ENCODE measurements around the gene PFKL.
"Not testable (repeated sequence)": the region's sequence is repeated elsewhere in the genome, so short reads cannot be mapped to it uniquely, and the experiment has no call there.

PFKL gene

DNA sequence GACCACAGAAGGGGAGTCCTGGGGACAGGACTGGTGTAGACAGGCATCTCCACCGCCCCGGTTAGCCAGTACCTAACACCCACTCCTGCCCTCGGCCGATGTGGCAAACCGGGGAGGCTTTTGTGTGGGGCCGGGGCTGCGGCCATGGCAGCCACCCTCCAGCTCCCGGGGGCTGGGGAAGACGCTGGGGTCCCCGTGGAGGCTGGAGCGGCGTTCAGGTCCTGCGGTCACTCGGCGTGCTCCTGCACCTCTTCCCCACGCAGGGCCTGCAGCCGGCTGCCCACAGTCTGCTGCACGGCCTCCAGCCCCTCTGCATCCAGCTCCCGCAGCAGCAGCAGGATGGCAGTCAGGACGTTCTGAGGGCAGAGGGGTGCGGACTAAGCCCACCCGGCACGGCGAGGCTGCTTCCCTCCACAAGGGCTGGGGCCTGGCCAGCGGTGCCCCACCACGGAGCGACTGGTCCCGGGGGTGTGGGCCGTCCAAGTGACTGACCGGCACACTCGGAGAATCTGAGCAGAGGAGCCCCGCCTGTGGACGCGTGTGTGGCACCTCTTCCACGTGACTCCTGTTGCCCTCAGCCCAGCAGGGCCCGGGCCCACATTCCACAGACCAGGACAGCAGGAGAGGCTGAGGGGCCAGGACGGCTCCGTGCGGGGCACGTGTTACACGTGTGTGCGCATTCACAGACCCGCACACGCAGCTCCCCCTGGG, 30.3 kb downstream of the PFKL start:
- DNase-seq: no peak

DNA sequence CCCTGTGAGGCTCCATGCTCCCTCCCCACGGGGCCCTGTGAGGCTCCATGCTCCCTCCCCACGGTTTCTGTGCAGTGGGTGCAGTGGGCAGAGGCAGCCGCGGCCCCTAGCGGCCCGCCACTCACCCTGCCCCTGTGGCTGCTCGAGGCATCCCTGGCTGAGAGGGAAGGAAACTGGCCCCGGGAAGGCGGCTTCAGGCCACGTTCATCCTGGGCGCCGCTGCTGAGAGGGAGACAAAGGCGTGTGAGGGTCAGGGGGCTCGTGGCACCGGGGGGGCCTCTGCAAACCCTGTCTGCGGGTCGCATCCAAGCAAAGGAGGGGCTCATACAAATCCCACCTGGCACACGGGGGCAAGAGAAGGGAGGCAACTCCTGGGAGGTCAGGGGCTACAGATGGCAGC, 30.8 kb downstream of the PFKL start:
- DNase-seq: no peak

DNA sequence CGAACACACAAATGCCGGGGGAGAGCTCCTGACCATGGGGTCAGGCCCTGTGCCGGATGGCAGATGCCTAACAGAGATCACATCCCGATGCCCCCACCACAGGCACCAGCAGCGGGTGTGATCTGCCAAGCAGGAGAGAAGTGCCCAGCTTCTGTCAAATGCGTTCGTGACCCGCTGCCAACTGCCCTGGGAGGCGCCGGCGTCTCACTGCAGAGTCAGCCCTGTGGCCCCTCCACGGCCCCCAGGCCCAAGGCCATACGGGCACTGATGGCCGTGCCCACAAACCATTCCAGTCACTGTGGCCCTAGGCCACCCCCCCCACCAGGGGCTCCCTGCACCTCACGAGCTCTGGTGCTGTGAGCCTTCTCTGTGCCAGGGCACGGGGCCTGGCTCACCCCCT, 31.4 kb downstream of the PFKL start:
- no peak for DNase-seq

GRCh38 chr21:44331650-44332307, 31.9 kb downstream of the PFKL start:
- DNase-seq: no peak

GRCh38 chr21:44332383-44332782, 32.5 kb downstream of the PFKL start:
- DNase-seq: no peak

GRCh38 chr21:44332965-44333364, 33.1 kb downstream of the PFKL start:
- no peak for DNase-seq

DNA sequence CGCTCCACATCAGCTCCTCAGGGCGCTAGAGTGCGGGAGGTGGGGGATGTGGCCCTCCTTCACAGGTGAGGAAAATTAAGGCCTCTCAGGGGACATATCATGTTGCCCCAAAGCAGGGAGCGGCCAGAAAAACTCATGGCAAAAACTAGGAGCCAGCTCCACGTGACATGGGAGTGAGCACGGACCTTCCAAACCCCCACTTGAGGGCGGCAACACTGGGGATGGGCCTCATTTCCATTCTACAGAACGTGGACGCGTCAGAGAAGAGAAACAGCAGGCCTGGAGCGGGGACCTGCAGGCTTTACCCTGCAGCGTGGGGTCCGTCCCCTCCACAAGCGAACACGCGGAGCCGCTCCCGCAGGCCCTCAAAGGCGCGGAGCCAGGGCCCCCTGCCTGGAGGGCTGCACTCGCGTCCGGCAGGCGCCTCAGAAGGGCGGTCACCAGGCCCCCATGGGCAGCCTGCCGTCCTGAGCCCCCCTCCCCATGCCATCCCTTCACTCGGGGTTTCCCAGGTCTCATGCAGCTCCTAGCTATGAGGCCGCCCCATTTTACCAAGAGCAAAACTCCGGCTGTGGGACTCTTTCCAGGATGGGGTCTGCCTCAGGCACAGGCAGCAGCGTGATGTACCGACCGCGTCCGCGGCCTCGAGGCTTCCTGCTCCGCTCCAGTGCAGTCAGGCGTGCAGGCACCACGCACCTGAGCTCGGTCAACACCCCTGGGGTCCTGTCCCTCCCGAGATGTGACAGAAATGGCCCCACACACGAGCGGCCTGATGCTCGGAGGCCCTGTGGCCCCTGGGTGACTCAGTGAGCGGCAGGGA, 33.9 kb downstream of the PFKL start:
- DNase-seq: no peak

GRCh38 chr21:44334329-44335030, 34.6 kb downstream of the PFKL start:
- no peak for DNase-seq

DNA sequence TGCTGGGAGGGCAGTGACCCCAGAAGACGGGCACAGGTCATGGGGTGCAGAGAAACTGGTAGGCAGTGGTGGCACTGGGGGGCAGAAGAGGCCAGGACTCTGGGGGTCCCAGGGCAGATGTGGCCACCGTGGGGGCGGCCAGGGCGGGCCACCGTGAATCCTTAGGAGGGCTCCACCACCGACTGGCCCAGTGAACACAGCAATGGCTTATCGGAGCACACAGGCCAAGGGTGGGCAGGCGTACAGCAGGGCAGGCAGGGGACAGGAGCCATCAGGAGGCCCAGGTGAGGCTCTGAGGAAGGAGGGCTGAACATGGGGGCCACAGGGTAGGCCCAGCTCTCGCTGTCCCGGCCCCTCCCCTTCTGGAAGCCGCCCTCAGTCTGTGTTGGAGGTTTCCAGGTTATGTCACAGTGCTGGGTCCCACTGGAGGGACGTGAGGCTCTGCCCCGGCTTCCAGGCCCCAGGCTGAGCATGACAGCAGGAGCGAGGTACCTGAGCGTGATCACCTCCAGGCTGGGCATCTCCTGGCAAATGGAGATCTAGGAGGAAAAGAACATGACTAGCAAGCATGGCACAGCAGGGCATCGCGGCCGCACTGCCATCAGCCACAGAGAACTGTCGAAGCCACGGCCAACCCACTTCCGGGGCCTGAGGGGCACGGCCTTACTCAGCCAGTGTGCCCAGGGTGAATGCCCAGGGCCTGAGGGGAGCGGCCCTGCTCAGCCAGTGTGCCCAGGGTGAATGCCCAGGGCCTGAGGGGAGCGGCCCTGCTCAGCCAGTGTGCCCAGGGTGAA, 35.6 kb downstream of the PFKL start:
- no peak for DNase-seq

DNA sequence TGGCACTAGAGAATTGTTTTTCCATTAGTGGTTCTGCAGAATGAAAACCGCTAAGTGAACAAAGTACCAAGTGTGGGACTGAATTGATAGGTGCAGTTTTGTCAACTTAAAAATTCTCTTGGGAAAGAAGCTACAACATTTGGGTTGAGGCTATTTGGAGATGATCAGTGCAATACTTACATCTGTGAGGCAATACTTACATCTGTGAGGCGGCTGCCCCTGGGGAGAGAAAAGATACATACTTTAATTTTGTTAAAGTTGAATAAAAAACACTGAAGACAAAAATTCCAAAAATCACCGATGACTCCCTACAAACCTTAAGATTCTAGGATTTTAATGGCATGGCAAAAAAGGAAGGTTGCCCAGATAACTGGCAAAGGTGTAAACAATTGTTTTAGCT, 37.6 kb downstream of the PFKL start:
- DNase-seq: no peak

DNA sequence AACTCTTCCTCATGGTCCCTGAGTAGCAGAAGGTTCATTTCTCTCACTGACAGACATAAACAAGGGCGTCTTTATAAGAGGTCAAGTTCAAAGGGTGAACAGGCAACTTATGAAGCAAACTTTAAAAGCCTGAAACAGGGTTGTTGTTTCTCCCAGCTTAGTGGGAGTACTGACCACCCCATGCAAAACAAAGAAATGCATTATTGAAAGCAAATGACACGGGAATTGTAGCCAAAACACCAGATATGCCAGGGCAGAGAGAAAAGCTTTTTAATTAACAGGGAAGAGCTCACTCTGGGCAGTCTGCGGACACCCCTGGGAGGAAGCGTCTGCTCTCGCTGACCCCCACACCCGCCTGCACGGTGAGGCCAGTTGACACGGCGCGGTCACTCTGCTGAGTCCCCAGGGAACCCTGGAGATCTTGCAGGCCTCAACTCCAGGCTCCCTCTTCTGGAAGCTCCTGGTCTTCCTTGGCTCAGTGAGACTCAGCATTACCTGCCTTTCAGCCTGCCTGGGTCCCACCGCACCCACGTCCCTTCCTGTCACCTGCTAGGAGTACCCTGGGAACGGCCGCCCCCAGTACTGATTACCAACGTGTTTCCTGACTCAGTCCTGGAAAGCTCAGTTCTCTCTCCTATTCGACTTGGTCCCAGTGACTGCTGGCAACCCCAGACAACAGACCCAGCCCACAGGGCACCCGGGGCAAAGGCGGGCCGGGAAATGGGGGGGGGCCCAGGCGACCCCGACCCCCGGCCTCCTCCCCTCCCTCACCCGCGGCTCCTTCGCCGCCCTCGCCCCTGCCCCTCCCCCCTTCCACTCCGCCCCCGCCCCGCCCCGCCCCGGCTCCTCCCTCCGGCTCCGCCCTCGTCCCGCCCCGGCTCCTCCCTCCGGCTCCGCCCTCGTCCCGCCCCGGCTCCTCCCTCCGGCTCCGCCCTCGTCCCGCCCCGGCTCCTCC, 38.4 kb downstream of the PFKL start:
- no peak for DNase-seq

DNA sequence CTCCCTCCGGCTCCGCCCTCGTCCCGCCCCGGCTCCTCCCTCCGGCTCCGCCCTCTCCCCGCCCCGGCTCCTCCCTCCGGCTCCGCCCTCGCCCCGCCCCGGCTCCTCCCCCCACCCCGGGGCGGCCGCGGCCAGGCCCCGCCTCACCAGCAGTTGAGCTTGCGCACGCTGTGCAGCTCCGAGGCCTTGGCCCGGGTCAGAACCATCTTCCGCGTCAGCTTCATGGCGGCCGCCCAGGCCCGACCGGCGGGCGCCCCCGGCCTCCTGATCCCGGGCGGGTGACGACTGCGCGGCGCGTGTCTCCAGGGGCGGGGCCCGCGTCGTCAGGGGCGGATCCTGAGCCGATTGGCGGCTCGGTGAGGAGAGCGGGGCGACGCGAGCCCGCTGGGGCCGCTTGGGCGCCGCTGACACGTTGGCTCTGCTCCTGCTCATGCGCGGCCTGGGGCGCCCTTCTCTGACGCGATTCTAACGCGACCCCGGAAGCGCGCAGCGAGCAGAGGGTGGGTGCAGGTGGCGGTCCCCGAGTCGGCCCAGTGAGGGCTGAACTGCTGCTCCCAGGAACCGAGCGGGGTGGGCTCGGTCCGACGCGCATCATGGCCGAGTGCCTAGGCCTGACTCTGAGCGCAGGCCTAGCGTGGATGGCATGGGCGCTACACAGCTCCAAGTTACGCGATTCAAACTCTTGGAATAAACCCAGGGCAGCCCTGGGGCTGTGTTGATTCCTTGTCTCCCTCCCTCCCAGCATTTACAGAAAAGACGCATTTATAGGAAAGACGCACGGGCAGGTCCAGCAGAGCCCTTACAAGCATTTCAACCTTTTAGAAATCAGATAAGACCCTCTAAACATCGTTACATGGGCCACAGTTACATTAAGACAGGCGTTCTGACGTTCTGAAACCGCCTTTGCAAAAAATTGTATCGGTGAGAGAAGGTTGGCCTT, 39.4 kb downstream of the PFKL start, which contains the start of gene CFAP410:
CFAP410 (minus strand) TSS at position 420 of the 940 bp plus-strand sequence; CDS start at position 224, 196 bp downstream.
- DNase-seq: peak; percentile 81

GRCh38 chr21:44341726-44342458, 42.0 kb downstream of the PFKL start:
- not testable (repeated sequence) for DNase-seq

- DNase-seq: not testable (repeated sequence)
Observed at GRCh38 chr21:44342981-44343380, 43.1 kb downstream of the PFKL start.

GRCh38 chr21:44344541-44345183, 44.8 kb downstream of the PFKL start:
- DNase-seq: no peak

DNA sequence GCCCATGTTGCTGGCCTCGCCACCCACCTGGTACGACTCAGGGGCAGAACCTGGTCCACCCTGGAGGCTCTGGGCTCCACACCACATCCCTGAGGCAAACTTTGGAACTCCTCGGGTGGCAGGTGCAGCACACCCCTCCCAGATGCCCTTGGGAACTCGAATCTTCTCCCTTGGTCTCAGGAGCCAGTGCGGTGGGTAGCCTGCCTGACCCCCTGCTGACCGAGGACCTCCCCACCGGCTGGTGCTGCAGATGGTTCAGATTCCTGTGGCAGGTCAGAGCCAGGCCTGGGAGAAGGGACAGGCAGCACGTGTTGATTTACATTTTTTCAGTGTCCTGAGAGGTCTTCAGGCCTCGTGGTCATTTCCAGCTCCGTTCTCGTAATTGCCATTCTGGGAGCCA, 45.6 kb downstream of the PFKL start:
- no peak for DNase-seq

GRCh38 chr21:44347911-44348451, 48.1 kb downstream of the PFKL start:
- peak; percentile 89 for DNase-seq

GRCh38 chr21:44348861-44349260, 49.0 kb downstream of the PFKL start:
- no peak for DNase-seq
